MM.1S (cell line): ENCODE results near the gene FBXO24.

Experiments
- DNase-seq: peaks from one replicate; pipeline ENCODE4 v3.0.0-alpha.2; 2015
- H2AFZ ChIP-seq: fragments of 300-600 bp; sonication (generic); 2 replicates; pipeline ENCODE4 v1.6.0; 2016; ENCODE audit warnings: antibody characterized with exemption, low read length
- H3F3A ChIP-seq: fragments of 300-600 bp; sonication (generic); 2 replicates; pipeline ENCODE4 v1.6.1; 2016; ENCODE audit warnings: mild to moderate bottlenecking, antibody characterized with exemption, low read length, moderate library complexity, mixed read lengths; ENCODE audit not compliant: insufficient read depth
- H3K27ac ChIP-seq: fragments of 300-600 bp; sonication (generic); 2 replicates; pipeline ENCODE4 v1.5.1; 2016; ENCODE audit warnings: mild to moderate bottlenecking, low read length
- H3K27me3 ChIP-seq: fragments of 300-600 bp; sonication (generic); replicated peaks from 2 replicates; pipeline ENCODE4 v1.6.0; 2016; ENCODE audit warnings: low read length; ENCODE audit not compliant: insufficient read depth
- H3K36me3 ChIP-seq: fragments of 300-600 bp; sonication (generic); replicated peaks from 2 replicates; pipeline ENCODE4 v1.6.1; 2016; ENCODE audit warnings: mild to moderate bottlenecking, low read length, mixed read lengths; ENCODE audit not compliant: insufficient read depth
- H3K4me1 ChIP-seq: fragments of 300-600 bp; sonication (generic); 2 replicates; pipeline ENCODE4 v1.6.1; 2016; ENCODE audit warnings: low read length, mixed read lengths
- H3K4me2 ChIP-seq: fragments of 300-600 bp; sonication (generic); 2 replicates; pipeline ENCODE4 v1.6.0; 2016; ENCODE audit warnings: low read depth, low read length
- H3K4me3 ChIP-seq: fragments of 300-600 bp; sonication (generic); 2 replicates; pipeline ENCODE4 v1.5.1; 2016; ENCODE audit warnings: low read length, mixed read lengths
- H3K79me2 ChIP-seq: fragments of 300-600 bp; sonication (generic); 2 replicates; pipeline ENCODE4 v1.6.1; 2016; ENCODE audit warnings: mixed run types, low read length, mixed read lengths
- H3K9ac ChIP-seq: fragments of 300-600 bp; sonication (generic); 2 replicates; pipeline ENCODE4 v1.6.1; 2016; ENCODE audit warnings: low read length, mixed read lengths
- H3K9me2 ChIP-seq: fragments of 300-600 bp; sonication (generic); replicated peaks from 2 replicates; pipeline ENCODE4 v1.6.1; 2016; ENCODE audit warnings: mild to moderate bottlenecking, low read length, mixed read lengths; ENCODE audit not compliant: insufficient read depth
- H3K9me3 ChIP-seq: fragments of 300-600 bp; sonication (generic); replicated peaks from 2 replicates; pipeline ENCODE4 v1.6.1; 2016; ENCODE audit warnings: mild to moderate bottlenecking, low read length, mixed read lengths; ENCODE audit not compliant: insufficient read depth
- H4K20me1 ChIP-seq: fragments of 300-600 bp; sonication (generic); 2 replicates; pipeline ENCODE4 v1.6.1; 2016; ENCODE audit warnings: mild to moderate bottlenecking, low read length, moderate library complexity, mixed read lengths; ENCODE audit not compliant: insufficient read depth
- CTCF ChIP-seq: fragments of 300-600 bp; sonication (generic); IDR thresholded peaks from 2 replicates; pipeline ENCODE4 v1.5.1; 2016; ENCODE audit warnings: antibody characterized with exemption, low read length, mixed read lengths
- EZH2 ChIP-seq: fragments of 300-600 bp; sonication (generic); optimal IDR thresholded peaks from 2 replicates; pipeline ENCODE3; 2017; ENCODE audit warnings: low read depth, mild to moderate bottlenecking, antibody characterized with exemption, low read length, mixed read lengths
- EZH2phosphoT487 ChIP-seq: fragments of 300-600 bp; sonication (generic); IDR thresholded peaks from 2 replicates; pipeline ENCODE4 v1.6.1; 2018; ENCODE audit warnings: antibody characterized with exemption, low read length

The FBXO24 gene

GRCh38 chr7:100576384-100576993 lies 9.6 kb upstream of the FBXO24 start:
- Histone ChIP-seq H3K27ac (no peak overlapping the region), H2AFZ (no peak overlapping the region), H3K4me2 (no peak overlapping the region), H3K4me1 (no peaks in the 10 kb centered on the region), H3K9me3 (no peaks in the 10 kb centered on the region), H3K9me2 (no peaks in the 10 kb centered on the region), H3K4me3 (no peak overlapping the region), H3K9ac (no peak overlapping the region), H3K36me3 (no peaks in the 10 kb centered on the region), H3K27me3 (no peaks in the 10 kb centered on the region), H4K20me1 (no peaks in the 10 kb centered on the region), H3F3A (no peaks in the 10 kb centered on the region), H3K79me2 (0 out of 2 replicates have a peak, but pooled peaks cover 3% of the 10 kb centered on the region)
- no peak for DNase-seq
- TF ChIP-seq EZH2phosphoT487 (no peak), CTCF (no peak), EZH2 (no peak)

DNA sequence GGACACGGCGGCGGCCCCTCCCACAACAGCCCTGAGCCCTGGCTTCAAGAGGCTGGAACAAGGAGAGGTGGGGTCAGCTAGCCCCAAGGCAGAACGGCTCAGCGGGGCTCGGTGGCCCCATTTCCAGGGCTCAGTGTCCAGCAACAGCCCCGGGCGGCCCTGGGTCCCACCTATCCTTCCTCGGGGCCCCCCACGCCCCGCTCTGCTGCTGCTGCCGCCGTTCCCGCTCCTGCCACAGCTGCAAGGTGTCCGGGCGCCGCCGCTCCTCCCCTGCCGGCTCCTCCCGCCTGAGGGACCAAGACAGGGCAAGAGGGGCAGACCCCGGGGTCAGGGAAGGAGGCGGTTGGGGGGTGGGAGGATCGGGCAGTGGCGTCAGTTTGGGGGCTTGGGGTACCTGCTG lies 9.0 kb upstream of the FBXO24 start:
- DNase-seq = no peak
- no peaks in the 10 kb centered on the region for H4K20me1 ChIP-seq
- no peaks in the 10 kb centered on the region for H3K9me2 ChIP-seq
- no peak overlapping the region for H3K4me2 ChIP-seq
- TF ChIP-seq EZH2 = no peak
- TF ChIP-seq CTCF = no peak
- no peak for TF ChIP-seq EZH2phosphoT487
- H3K36me3 ChIP-seq = no peaks in the 10 kb centered on the region
- H3K27ac ChIP-seq = no peak overlapping the region
- H3K4me1 ChIP-seq = no peaks in the 10 kb centered on the region
- no peaks in the 10 kb centered on the region for H3K27me3 ChIP-seq
- peaks cover 4% of the 10 kb centered on the region for H3K79me2 ChIP-seq
- no peaks in the 10 kb centered on the region for H3F3A ChIP-seq
- no peaks in the 10 kb centered on the region for H3K9me3 ChIP-seq
- no peak overlapping the region for H3K9ac ChIP-seq
- H2AFZ ChIP-seq = no peak overlapping the region
- no peak overlapping the region for H3K4me3 ChIP-seq

DNA sequence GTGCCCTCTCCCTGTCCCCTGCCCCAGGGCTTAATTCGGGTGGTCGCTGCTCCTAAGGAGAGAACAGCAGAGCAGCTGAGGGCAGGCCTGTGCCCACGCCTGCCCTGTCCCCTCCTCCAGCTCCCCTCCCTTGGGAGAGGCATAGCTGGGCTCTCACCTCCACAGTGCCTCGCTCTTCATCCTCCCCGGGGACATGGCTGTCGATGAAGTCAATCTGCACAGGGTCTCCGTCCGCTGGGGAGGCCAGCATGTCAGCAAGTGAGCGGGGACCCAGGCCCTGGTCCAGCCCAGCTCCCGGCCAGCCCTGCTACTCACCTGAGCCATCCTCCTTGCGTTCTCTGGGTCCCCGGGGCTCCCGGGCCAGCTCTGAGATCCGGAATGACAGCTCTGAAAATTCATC lies 8.6 kb upstream of the FBXO24 start:
- Histone ChIP-seq H3K9me2 (no peaks in the 10 kb centered on the region), H3F3A (no peaks in the 10 kb centered on the region), H2AFZ (no peak overlapping the region), H3K79me2 (peaks cover 8% of the 10 kb centered on the region), H3K27me3 (no peaks in the 10 kb centered on the region), H3K4me2 (no peak overlapping the region), H3K4me3 (no peak overlapping the region), H3K9me3 (no peaks in the 10 kb centered on the region), H3K27ac (no peak overlapping the region), H3K4me1 (no peaks in the 10 kb centered on the region), H3K36me3 (no peaks in the 10 kb centered on the region), H3K9ac (no peak overlapping the region), H4K20me1 (no peaks in the 10 kb centered on the region)
- no peak for TF ChIP-seq CTCF
- no peak for DNase-seq
